GM18873 (cell line): ENCODE results near the gene BCAR1.

Source experiments
- ATAC-seq: cut with Tn5 transposase; IDR thresholded peaks from one replicate; pipeline ENCODE4 v1.9.1; 2021; ENCODE audit warnings: mild to moderate bottlenecking, moderate library complexity, moderate number of reproducible peaks; ENCODE audit not compliant: unreplicated experiment, low FRiP score

BCAR1 gene

GRCh38 chr16:75257886-75258806 is 6.7 kb upstream of the BCAR1 start:
- ATAC-seq: no peak

GRCh38 chr16:75256696-75257343 is 5.4 kb upstream of the BCAR1 start:
- no peak for ATAC-seq

GRCh38 chr16:75256059-75256571 is 4.7 kb upstream of the BCAR1 start:
- ATAC-seq: no peak

DNA sequence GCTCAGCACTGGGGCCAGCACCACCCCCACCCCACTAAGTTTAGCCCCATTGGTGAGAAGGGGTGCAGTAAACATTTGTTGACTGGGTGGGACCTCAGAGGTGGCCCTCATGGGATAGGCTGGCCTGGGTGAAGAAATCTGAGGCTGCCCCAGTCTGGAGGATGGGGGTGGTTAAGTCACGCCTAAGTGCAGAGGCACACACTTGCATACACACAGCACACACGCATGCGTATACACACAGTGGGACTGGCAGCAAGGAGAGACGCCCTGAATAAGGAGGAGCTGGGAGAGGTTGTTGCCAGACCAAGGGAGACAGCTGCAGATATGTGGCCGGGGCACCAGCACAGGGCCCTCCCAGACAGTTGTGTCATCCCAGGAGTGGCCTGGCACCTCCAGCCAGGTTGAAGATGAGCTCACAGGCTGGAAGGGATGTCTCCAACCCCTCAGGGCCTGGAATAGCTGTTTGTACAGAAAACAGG is 3.0 kb upstream of the BCAR1 start:
- no peak for ATAC-seq

DNA sequence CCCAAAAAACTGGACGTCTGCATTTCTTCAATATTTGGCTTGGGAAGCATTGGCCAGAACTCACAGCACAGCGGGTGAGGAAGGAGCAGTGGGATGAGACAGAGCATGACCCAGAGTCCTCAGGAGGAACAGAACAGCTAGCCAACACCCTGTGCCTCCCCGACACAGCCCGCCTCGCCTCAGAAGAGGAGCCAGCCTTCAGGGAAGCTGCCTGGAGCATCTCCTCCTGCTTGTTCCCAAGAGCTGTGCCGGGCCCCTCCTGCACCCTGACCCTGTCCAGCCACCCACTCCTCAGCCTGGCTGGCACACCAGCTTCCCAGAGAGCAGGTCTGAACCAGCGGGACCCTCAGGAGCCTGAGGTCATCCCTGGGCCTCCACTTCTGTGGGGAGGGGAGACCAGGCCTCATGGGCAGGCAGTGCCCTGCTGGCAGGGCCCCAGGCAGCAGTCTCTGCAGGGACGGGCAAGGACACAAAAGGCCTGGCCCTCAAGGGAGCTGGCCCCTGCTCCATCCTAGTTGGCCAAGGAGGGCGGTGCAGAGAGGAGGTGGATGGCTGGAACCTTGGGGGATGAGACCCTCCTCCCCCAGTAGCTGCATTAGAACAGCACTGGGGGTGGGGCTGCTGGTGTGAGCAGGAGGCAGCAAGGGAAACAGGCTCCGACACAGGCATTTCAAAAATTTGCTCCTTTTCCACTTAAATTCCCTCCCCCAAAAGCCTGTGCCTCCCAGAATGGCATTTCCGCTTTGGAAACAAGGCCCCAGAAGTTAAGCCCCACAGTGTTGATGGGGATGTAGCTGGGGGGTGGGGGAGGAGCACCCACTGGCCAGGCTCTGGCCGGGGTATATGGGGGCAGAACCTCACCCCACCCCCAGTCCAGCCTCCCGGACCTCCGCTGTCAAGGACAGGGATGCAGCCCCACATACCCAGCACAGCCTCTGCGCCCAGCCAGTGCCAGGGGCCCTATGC is 1.8 kb upstream of the BCAR1 start:
- ATAC-seq: no peak

GRCh38 chr16:75252049-75252864 is 833 bp upstream of the BCAR1 start:
- ATAC-seq: no peak

- no peak for ATAC-seq
Measured at GRCh38 chr16:75250809-75251279, 580 bp downstream of the BCAR1 start.

DNA sequence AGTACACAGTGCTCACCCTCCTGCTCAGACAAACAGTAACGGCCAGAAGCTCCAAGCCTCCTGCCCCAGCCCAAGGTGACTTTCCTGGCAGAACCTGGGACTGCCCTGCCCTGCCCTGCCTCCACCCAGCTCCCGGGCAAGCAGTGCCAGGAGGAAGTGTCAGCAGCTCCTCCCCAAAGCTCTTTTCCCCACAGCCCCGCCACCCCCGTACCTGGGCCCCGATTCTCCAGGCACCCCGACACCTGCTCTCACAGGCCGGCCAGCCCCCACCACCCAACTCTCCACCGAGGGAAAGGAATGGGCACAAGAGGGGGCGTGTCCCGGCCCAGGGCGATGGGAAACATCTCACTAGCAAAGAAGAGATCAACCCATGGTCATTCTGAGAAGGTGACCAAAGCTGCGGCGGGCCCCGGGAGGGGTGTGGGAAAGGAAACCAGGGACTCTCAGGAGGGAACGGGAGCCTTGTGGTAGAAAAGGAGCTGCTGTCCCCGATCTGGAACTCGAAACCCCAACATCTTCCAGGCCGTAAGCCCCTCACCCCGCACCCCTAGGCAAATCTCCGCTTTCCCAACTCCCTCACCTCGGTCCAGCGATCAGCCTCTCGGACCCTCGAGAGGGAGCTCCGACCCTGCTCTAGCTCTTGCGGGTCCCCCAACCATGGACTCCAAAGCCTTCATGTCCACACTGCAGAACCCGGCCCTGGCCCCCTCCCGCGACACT is 1.2 kb downstream of the BCAR1 start:
- ATAC-seq: no peak

GRCh38 chr16:75249441-75249840 is 2.0 kb downstream of the BCAR1 start:
- ATAC-seq: no peak

GRCh38 chr16:75248536-75249380 is 2.7 kb downstream of the BCAR1 start:
- no peak for ATAC-seq

GRCh38 chr16:75248142-75248535 is 3.3 kb downstream of the BCAR1 start:
- ATAC-seq: no peak

- no peak for ATAC-seq
Measured at GRCh38 chr16:75247249-75247648, 4.2 kb downstream of the BCAR1 start.

DNA sequence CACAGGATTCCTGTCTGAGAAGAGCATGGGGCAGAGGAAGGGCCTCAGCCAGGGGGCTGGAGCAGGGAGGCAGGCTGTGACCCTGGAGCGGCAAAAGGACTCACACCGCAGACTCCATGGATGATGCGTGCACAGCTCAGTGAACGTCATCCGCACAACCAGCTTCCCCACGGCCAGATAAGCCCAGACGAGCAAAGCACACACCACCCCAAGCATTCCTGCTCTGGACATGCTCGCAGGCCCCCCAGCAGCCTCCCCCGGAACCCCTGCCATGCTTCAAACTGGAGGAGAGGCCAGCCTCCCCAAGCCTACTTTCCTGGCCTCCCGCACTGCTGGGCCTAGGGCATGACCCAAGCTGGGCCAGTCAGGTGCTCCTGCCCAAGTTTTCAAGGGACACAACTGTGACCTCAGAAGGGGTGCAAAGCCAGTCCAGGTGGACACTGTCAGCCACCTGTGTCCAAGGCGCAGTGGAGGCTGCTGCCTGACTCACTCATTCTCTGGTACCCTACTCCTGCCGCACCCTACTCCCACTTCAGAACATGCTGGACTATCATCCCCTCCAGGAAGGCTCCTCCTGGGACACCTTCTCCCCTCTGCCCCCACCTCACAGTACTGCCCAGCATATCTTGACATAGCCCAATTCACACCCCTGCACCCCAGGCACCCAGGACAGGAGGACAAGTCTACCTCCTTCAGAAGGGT is 4.8 kb downstream of the BCAR1 start:
- no peak for ATAC-seq

GRCh38 chr16:75244844-75245758 is 6.3 kb downstream of the BCAR1 start:
- ATAC-seq: no peak

DNA sequence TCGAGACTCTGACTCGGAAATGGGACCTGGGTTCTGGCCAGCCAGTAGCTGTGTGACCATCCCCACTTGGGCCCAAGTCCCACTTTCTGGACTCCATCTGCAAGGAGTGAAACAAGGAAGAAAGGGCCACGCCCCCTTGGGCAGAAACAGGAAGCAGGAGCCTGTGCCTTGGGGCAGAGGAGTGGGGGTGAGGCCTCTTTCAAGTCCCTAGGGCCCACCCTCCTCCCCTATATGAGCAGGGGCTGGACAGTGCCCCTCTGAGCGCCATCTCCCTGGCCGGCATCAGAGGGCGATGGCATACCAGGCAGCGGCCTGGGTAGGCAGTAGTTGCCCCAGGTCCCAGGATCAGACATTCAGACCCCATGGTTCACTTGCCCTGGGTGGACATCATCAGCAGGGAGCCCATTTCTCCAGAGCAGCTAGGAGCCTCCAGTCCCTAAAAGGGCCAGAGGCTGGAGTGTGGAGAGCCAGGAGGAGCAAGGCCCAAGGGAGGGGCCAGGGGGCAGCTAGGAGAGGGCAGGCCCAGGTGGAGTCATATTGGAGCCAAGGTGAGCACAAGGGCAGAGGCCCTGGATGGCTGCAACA is 7.1 kb downstream of the BCAR1 start:
- no peak for ATAC-seq

DNA sequence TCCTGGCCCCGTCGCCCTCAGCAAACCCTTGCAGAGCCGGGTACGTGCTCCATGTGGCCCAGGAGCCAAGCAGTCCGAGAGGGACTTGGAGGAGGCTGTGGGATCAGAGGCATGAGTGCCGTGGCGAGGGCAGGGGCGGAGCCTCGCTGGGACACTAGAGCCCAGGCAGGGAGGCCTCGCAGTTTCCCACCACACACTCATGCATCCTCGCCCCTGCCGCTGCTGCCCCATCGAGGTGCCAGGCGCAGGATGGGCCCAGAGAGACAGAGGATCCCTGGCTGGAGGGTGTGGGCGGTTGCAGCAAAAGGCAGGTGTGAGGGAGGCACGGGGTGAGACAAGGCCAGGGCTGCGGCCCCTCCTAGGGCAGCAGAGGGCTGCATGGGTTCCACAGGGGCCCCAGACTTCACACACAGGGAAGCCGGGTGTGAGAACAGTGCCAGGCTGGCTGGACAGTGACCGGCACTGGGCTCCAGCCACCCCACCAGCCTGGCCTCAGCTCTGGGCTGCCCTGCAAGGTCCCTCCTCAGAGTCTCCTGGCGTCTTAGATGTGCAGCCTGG is 7.7 kb downstream of the BCAR1 start:
- ATAC-seq: no peak
